Epithelial cell of prostate (primary cell): ENCODE measurements around the gene TTC5.
"Not testable (repeated sequence)": the region's sequence is repeated elsewhere in the genome, so short reads cannot be mapped to it uniquely, and the experiment has no call there.

Experiments used
- DNase-seq: peaks from one replicate; pipeline ENCODE4 v3.0.0-alpha.2; 2011; ENCODE audit warnings: low read depth, low spot score
- H3K27ac ChIP-seq: fragments of 450-650 bp; 2 replicates; pipeline ENCODE4 v1.5.1; 2017; ENCODE audit warnings: mild to moderate bottlenecking

The TTC5 gene

GRCh38 chr14:20314026-20314425, 8.3 kb upstream of the TTC5 start:
- no peak overlapping the region for H3K27ac ChIP-seq
- no peak for DNase-seq

GRCh38 chr14:20306079-20306423, 300 bp upstream of the TTC5 start:
- H3K27ac ChIP-seq: no peak overlapping the region
- DNase-seq: no peak

GRCh38 chr14:20302042-20302755, 3.6 kb downstream of the TTC5 start:
- DNase-seq: no peak
- no peak overlapping the region for H3K27ac ChIP-seq

GRCh38 chr14:20295067-20295466, 10.7 kb downstream of the TTC5 start:
- H3K27ac ChIP-seq: peak overlapping the region; percentile 52
- DNase-seq: no peak

- H3K27ac ChIP-seq: peak overlapping the region; percentile 52
- no peak for DNase-seq
Measured at GRCh38 chr14:20294636-20295035, 11.1 kb downstream of the TTC5 start.

GRCh38 chr14:20281998-20282397, 23.8 kb downstream of the TTC5 start:
- not testable (repeated sequence) for DNase-seq, H3K27ac ChIP-seq

- H3K27ac ChIP-seq, DNase-seq: not testable (repeated sequence)
Measured at GRCh38 chr14:20280265-20280664, 25.5 kb downstream of the TTC5 start.

- H3K27ac ChIP-seq: no peak overlapping the region
- no peak for DNase-seq
Measured at GRCh38 chr14:20278414-20278813, 27.3 kb downstream of the TTC5 start.

- H3K27ac ChIP-seq: no peak overlapping the region
- DNase-seq: no peak
Measured at GRCh38 chr14:20277409-20277808, 28.3 kb downstream of the TTC5 start.

- DNase-seq: no peak
- H3K27ac ChIP-seq: no peak overlapping the region
Measured at GRCh38 chr14:20274062-20274461, 31.7 kb downstream of the TTC5 start.

GRCh38 chr14:20264361-20264760, 41.4 kb downstream of the TTC5 start:
- peak overlapping the region; percentile 75 for H3K27ac ChIP-seq
- DNase-seq: not testable (repeated sequence)

- peak; percentile 79 for DNase-seq
- peak overlapping the region; percentile 75 for H3K27ac ChIP-seq
Measured at GRCh38 chr14:20262642-20263128, 43.1 kb downstream of the TTC5 start.

- peak; percentile 12 for DNase-seq
Measured at GRCh38 chr14:20247646-20248246, 58.0 kb downstream of the TTC5 start.

More at GRCh38 chr14:20247646-20248246, 58.0 kb downstream of the TTC5 start:
- no peak overlapping the region for H3K27ac ChIP-seq
